CD4-positive, alpha-beta T cell (primary cell): ENCODE measurements around the gene ACVR1. TPM values are rescaled to one million over a fixed set of nuclear protein-coding genes. Genes with fewer than 3 reads are reported as not detected.

Experiments
- ATAC-seq: fragments of 200-7000 bp; cut with Tn5 transposase; one replicate; pipeline ENCODE4 v1.10.0; 2022; ENCODE audit warnings: mild to moderate bottlenecking; ENCODE audit not compliant: poor library complexity
- CTCF ChIA-PET: fragments of 350-600 bp; sonication (Branson Sonifier 250); formaldehyde crosslinking; loops from one replicate; lab custom pipeline; 2021; ENCODE audit warnings: antibody characterized with exemption, inconsistent platforms; lab: Charles Lee
- POLR2A ChIA-PET: fragments of 350-600 bp; sonication (Branson Sonifier 250); formaldehyde crosslinking; loops from one replicate; lab custom pipeline; 2021; ENCODE audit warnings: antibody characterized with exemption, inconsistent platforms; lab: Charles Lee
- DNase-seq, 14 experiments: peaks; one replicate each; pipeline ENCODE4 v3.0.0-alpha.2; 2013 to 2020; ENCODE audit warnings: mixed read lengths in 2 of 14
- H3K27ac ChIP-seq, 2 donors: one replicate each; pipeline versions ENCODE4 v1.5.1 to v1.7.0; 2013; ENCODE audit warnings: low read length in 2 of 2, low read depth in 1 of 2, mild to moderate bottlenecking in 1 of 2
- H3K27me3 ChIP-seq, 2 experiments: 1 replicate in 1 of 2; 2 replicates in 1 of 2; pipeline versions ENCODE4 v1.6.1 to v1.7.0; 2013; ENCODE audit warnings: low read length in 2 of 2, control low read depth in 1 of 2, mild to moderate bottlenecking in 1 of 2, moderate library complexity in 1 of 2; ENCODE audit not compliant: insufficient read depth in 2 of 2, control insufficient read depth in 1 of 2
- H3K36me3 ChIP-seq: one replicate; pipeline ENCODE4 v1.6.1; 2013; ENCODE audit warnings: low read length, control low read depth; ENCODE audit not compliant: insufficient read depth
- H3K4me1 ChIP-seq: one replicate; pipeline ENCODE4 v1.6.1; 2013; ENCODE audit warnings: low read length, control low read depth; ENCODE audit not compliant: insufficient read depth
- H3K4me3 ChIP-seq: one replicate; pipeline ENCODE4 v1.5.1; 2013; ENCODE audit warnings: mild to moderate bottlenecking, low read length, moderate library complexity
- H3K9me3 ChIP-seq, 2 experiments: 1 replicate in 1 of 2; 2 replicates in 1 of 2; pipeline versions ENCODE4 v1.6.1 to v1.7.0; 2013; ENCODE audit warnings: low read length in 2 of 2, mild to moderate bottlenecking in 2 of 2, control low read depth in 1 of 2, moderate library complexity in 1 of 2; ENCODE audit not compliant: control insufficient read depth in 1 of 2, insufficient read depth in 1 of 2
- H3K27ac Mint-ChIP-seq: one replicate; pipeline ENCODE4 v1.8.0; 2020; ENCODE audit warnings: mixed read lengths
- H3K27me3 Mint-ChIP-seq: one replicate; pipeline ENCODE4 v1.8.0; 2021; ENCODE audit warnings: mixed read lengths
- H3K36me3 Mint-ChIP-seq: one replicate; pipeline ENCODE4 v1.8.0; 2021; ENCODE audit warnings: low read depth, mixed read lengths
- H3K4me1 Mint-ChIP-seq: one replicate; pipeline ENCODE4 v1.8.0; 2021; ENCODE audit warnings: low read depth, mixed read lengths
- H3K4me3 Mint-ChIP-seq: one replicate; pipeline ENCODE4 v1.8.0; 2020; ENCODE audit warnings: mild to moderate bottlenecking, mixed read lengths
- H3K9me3 Mint-ChIP-seq: one replicate; pipeline ENCODE4 v1.8.0; 2020; ENCODE audit warnings: mixed read lengths
- CTCF ChIP-seq: fragments of 200-600 bp; IDR thresholded peaks from one replicate; pipeline ENCODE4 v1.8.0; 2022; ENCODE audit warnings: antibody characterized with exemption, mild to moderate bottlenecking
- intact Hi-C, 2 experiments: fragments of 100-400 bp; cut with DNase I in 1 of 2; cut with micrococcal nuclease in 1 of 2; formaldehyde crosslinking; loops; one replicate each; pipeline versions ENCODE4 v1.15.1 to v1.9.0; 2023 to 2025; cut with DNase I, micrococcal nuclease
- total RNA-seq, 174 experiments: library from RNA in 2 of 174; stranded (reverse) in 2 of 174; gene quantifications; one replicate each; pipeline ENCODE4 v1.2.3 and lab custom pipeline; 2021 to 2026

ACVR1 gene
- total RNA-seq, 2 experiments from 2014 or later, result 14.3 to 16.7 TPM

DNA sequence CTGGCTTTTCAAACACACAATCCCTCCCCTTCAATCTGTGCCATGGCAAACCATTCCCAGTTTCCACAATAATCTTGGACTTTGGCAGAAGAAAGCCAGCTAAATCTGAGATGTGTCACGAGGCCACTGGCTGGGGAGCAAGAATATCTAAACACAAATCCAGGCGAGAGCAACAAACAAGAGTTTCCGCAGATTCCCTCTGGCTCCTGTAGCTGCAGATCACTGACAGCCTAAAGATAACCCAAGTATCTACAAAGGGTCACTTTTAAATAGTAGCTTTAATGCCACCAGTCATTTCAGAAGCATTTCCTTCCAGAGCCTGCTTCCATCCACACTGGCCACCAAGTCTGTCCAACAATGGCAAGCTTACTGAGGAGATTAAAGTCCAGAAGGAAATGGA, 86.9 kb downstream of the ACVR1 start:
- no peaks in the 10 kb centered on the region for H3K27me3 Mint-ChIP-seq
- Histone ChIP-seq H3K27ac (no peak overlapping the region), H3K4me1 (peaks cover 12% of the 10 kb centered on the region), H3K27me3 (no peaks in the 10 kb centered on the region), H3K9me3 (no peaks in the 10 kb centered on the region), H3K4me3 (no peak overlapping the region), H3K36me3 (peaks cover 7% of the 10 kb centered on the region)
- no peak overlapping the region for H3K4me3 Mint-ChIP-seq
- no peak for TF ChIP-seq CTCF
- H3K27ac Mint-ChIP-seq, result no peak overlapping the region
- DNase-seq, result no peak
- peaks cover 44% of the 10 kb centered on the region for H3K4me1 Mint-ChIP-seq
- peaks cover 11% of the 10 kb centered on the region for H3K36me3 Mint-ChIP-seq
- no peaks in the 10 kb centered on the region for H3K9me3 Mint-ChIP-seq
- POLR2A ChIA-PET, result no interaction called here
- intact Hi-C loops, result loop anchor here in 1 of 2 experiments (10.0 kb wide), 1 partner anchor 106 kb away; no protein-coding TSS in a partner anchor
- CTCF ChIA-PET, result no interaction called here
- no peak for ATAC-seq

- POLR2A ChIA-PET, result interaction anchor here (0.8 kb wide), 1 partner anchor 230 kb away, joined by 3 read pairs; no protein-coding TSS in a partner anchor
- no peak overlapping the region for H3K4me3 Mint-ChIP-seq
- intact Hi-C loops, result loop anchor here in 1 of 2 experiments (10.0 kb wide), 1 partner anchor 107 kb away; no protein-coding TSS in a partner anchor
- Histone ChIP-seq H3K4me1 (peaks cover 15% of the 10 kb centered on the region), H3K36me3 (peaks cover 7% of the 10 kb centered on the region), H3K9me3 (no peaks in the 10 kb centered on the region), H3K27me3 (no peaks in the 10 kb centered on the region), H3K4me3 (no peak overlapping the region), H3K27ac (no peak overlapping the region)
- ATAC-seq (no peak), DNase-seq (no peak)
- H3K36me3 Mint-ChIP-seq, result peaks cover under 1% of the 10 kb centered on the region
- no peaks in the 10 kb centered on the region for H3K27me3 Mint-ChIP-seq
- H3K4me1 Mint-ChIP-seq, result peaks cover 51% of the 10 kb centered on the region
- CTCF ChIA-PET, result no interaction called here
- H3K27ac Mint-ChIP-seq, result no peak overlapping the region
- TF ChIP-seq CTCF, result no peak
- no peaks in the 10 kb centered on the region for H3K9me3 Mint-ChIP-seq
These were observed 87.9 kb downstream of the ACVR1 start for GRCh38 chr2:157788201-157788600.

- no peak for TF ChIP-seq CTCF
- Histone ChIP-seq H3K36me3 (peaks cover 7% of the 10 kb centered on the region), H3K27ac (no peak overlapping the region), H3K4me1 (peaks cover 16% of the 10 kb centered on the region), H3K9me3 (no peaks in the 10 kb centered on the region), H3K27me3 (no peaks in the 10 kb centered on the region), H3K4me3 (no peak overlapping the region)
- Mint-ChIP-seq H3K4me3 (no peak overlapping the region), H3K27ac (no peak overlapping the region), H3K36me3 (no peaks in the 10 kb centered on the region), H3K4me1 (peaks cover 51% of the 10 kb centered on the region), H3K9me3 (no peaks in the 10 kb centered on the region), H3K27me3 (no peaks in the 10 kb centered on the region)
- ChIA-PET CTCF (no interaction called here), POLR2A (interaction anchor here (0.6 to 0.8 kb wide), 2 partner anchors 231 to 938 kb away, joined by 3 read pairs; no protein-coding TSS in a partner anchor)
- intact Hi-C loops, result loop anchor here in 1 of 2 experiments (10.0 kb wide), 1 partner anchor 107 kb away; no protein-coding TSS in a partner anchor
- no peak for DNase-seq
- ATAC-seq, result no peak
These were observed 88.7 kb downstream of the ACVR1 start for GRCh38 chr2:157787364-157787938.
